Endometrium (tissue), 2 donors: Measurements from ENCODE around the gene KCNN1.
"Not testable (repeated sequence)": the region's sequence is repeated elsewhere in the genome, so short reads cannot be mapped to it uniquely, and the experiment has no call there.

Source experiments
- FAIRE-seq: peaks from 2 replicates; lab custom pipeline; 2012; peaks lifted over from hg19 to GRCh38; lab: Jason Lieb, UNC
- donor health status: control.
- donor health status: control.

KCNN1 gene

DNA sequence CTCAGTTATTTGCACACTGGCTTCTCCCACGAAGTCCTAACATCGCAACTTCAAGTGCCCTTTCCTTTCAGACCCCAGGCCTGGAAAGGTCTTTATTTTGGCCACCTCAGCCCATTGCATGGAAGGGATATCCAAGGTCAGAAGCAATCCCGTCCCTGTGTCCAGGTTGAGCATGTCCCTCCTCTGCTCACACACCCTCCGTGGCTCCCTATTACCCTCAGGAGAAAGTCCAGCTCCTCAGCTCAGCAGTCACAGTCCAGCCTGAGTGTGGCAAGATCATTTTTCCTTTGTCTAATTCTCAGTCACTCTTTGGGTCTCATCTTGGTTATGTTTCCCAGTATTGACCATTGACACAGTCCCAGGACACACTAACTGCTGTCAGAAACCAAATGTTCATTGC, 60.2 kb downstream of the KCNN1 start:
- FAIRE-seq = no peak

DNA sequence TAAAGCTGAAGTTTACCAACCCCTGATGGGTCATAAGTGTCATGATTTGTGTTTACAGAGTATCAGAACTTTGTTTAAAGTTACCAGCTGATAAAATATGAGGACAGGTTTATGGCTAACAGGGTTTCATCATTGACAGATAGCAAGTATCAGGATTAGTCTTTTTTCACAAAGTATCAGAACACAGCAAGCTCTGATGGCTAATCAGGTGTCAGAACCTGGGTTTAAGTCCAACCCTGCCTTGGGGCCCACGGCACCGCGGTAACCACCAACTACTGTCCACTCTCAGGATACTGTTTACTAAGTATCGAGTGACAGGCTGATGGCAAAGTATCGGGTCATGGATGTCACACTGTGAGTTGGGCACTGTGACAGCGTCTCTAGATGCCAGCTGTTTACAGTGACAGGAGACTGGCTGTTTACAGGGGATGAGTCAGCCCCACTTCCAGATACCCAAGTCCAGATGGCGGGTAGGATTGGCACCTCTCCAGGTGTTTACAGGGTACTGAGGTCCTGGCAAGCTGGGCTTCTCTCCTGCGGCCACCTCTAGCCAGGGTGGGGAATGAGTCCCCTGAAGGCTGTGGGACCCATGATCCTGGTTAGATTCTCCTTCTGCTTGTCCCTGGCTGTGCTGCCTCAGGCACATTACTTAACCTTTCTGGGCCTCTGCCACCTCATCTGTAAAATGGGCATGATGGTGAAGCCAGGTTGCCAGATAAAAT, 62.9 kb downstream of the KCNN1 start:
- no peak for FAIRE-seq

DNA sequence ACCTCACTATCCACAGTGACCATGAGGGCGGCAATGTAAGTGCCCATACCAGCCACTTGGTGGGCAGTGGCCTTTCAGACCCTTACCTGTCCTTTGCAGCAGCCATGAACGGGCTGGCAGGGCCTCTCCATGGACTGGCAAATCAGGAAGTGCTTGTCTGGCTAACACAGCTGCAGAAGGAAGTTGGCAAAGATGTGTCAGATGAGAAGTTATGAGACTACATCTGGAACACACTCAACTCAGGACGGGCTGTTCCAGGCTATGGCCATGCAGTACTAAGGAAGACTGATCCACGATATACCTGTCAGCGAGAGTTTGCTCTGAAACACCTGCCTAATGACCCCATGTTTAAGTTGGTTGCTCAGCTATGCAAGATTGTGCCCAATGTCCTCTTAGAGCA, 64.5 kb downstream of the KCNN1 start:
- not testable (repeated sequence) for FAIRE-seq

DNA sequence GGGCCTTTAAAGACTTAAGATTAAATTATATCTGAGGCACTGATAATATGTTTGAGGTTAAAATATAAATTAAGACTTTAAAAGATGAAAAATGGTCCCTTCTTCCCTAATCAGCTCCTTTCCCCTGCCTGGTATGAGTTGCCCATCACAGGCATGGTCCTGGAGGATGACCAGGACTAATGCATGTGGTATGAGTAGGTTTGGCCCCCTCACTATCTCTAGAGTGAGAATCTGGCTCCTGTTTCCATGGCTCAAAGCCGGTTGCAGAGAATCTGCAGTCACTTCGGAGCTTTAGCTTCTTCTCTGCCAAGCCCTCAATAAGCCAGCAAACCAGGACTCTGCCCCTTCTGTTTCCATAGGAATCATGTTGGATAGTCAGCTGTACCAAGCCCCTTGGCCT, 65.2 kb downstream of the KCNN1 start:
- not testable (repeated sequence) for FAIRE-seq

DNA sequence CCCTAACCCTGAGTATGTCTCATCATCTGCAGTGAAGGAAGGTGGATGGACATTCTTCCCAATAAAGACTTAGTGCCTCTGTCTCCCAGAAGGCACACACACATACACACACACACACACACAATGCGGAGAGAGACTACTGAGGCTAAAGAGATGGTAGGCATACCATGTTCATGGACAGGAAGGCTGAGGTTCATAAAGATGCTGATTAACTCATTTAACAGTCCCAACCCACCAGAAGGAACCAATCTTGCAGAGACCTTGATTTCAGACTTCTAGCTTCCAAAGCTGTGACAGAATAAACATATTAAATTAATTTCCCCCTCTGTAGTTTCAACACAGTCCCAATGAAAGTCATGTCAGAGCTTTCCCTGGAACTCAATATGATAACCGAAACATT, 74.1 kb downstream of the KCNN1 start:
- FAIRE-seq = no peak

DNA sequence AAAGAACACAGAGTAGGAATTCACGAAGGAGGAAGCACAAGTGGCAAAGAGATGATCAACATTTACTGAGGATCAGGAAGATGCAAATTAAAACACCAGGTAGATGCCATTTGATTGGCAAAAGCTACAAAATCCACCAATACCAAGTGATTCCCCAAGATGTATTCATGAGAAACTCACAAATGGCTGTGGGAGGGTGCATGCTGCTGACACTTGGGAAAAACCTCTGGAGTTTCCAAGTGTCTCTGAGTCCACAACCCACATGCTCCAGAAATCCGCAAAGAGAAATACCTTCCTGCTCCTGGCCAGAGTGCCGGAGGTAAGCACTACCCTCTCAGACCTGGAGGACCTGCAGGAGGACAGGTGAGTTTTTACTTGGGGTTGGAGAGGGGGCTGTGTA, 76.8 kb downstream of the KCNN1 start:
- no peak for FAIRE-seq

DNA sequence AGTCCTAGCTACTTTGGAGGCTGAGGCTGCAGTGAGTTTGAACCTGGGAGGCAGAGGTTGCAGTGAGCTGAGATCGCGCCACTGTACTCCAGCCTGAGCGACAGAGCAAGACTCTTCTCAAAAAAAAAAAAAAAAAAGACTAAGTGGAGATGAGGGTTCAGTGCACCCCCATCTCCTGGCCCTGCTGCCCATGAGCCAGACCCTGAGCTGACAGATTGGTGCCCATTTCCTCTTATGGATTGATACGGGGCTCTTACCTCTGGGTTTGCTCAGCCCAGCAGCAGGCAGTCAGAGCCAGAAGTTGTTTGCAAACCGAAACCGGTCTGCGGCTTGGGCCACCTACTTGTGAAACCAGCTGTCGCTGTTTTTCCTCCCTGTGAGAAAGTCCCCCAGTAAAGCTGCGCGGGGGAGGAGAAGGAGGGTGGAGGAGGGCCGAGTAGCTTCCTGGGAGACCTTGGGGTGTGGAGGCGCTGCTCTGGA, 78.0 kb downstream of the KCNN1 start:
- FAIRE-seq = no peak

DNA sequence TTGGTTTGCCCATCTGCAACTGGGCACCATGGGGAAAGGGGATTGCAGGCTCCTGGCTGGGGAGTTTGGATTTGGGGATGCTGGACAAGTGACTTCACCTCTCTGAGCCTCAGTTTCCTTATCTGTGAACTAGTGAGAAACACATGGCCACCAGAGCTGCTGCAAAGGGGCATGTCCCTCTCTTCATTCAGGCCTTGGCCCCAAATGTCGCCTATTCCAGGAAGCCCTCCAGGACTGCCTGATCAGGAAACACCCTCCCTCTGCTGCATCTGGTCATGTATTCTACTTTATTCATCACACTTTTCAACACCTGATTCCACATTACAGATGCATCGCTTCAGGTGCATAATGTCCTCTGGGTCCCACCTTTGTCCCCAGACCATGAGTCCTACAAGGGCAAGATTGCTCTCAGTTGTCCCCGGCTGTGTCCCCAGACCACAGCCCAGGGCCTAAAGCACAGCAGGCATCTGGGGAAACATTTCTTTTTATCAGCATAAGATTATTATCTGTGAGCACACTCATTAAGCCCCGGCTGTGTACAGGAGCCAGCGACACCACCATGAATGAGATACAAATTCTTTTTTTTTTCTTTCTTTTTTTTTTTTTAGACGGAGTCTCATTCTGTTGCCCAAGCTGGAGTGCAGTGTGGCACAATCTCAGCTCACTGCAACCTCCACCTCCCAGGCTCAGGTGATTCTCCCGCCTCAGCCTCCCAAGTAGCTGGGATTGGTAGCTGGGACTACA, 78.6 kb downstream of the KCNN1 start:
- no peak for FAIRE-seq

DNA sequence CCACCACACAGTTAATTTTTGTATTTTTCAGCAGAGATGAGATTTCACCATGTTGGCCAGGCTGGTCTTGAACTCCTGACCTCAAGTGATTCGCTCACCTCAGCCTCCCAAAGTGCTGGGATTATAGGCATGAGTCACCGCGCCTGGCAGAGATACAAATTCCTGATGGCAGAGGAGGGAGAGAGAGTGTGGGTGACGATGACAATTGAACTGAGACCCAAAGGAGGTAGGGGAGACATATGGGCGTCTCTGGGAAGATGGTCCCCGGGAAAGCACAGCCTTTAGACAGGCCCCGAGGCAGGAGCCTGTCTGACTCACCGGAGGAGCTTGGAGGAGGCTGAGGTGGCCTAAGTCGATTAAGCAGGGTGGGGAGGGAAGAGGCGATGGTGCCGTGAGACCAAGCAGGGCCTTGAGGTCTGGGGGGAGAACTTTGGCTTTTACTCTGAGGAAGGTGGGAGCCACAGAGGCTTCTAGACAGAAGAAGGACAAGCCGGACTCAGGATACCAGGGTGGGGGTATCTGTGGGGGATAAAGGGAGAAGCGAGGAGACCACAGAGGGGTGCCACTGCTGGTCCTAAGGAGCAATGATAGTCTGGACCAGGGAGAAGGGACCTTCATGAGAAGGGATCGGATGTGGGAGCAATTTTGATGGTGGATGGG, 79.3 kb downstream of the KCNN1 start:
- no peak for FAIRE-seq

DNA sequence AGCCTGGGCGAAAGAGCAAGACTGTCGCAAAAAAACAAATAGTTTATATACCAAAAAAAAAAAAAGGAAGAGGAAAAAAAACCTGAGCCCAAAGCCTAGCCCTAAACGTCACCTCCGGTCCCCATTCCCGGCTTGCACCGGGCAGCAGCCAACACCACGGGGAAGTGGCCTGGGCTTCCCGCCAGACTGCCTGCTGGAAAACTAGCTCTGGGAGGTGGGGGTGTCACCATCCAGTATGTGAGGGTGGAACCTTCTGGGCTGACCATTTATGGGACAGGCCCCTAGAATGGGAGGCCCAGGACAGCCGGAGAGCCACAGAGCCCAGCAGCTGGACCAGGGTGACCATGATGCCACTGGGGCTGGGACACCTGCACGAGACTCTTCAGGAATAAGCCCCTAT, 82.5 kb downstream of the KCNN1 start:
- FAIRE-seq = peak; percentile 37
